ENCODE results near the gene TCF12. TPM values are rescaled to one million over a fixed set of nuclear protein-coding genes. Genes with fewer than 3 reads are reported as not detected.
"Not testable (repeated sequence)": the region's sequence is repeated elsewhere in the genome, so short reads cannot be mapped to it uniquely, and the experiment has no call there.

The TCF12 gene
- total RNA-seq, 1 donor from 2014 or later, result 112 TPM

DNA sequence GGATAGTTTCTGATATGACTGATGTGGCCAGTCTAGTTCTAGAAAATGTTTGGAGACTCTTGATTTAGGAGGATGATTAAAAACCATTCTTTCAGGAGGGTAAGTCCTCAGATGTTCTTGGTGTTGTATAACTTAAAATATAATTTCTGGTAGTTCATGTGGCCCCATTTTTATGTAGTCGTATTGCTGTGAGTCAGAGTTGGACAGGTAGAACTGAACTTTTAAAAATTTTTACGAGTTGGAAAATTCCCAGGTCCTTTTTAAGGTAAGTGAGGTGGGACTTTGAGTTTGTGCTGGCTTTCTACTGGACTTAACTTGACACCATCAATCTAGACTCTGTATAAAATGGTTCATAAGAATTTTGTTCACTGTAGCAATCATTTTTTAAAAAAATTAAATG is 92.3 kb downstream of the TCF12 start:
- Histone ChIP-seq H3K79me2 (ENCODE audit: insufficient read depth, low read length) (peaks cover 97% of the 10 kb centered on the region), H3K4me1 (ENCODE audit: insufficient read depth, low read length) (no peaks in the 10 kb centered on the region), H2AFZ (ENCODE audit: low read depth, low read length) (no peak overlapping the region), H3K36me3 (ENCODE audit: insufficient read depth, low read length) (no peaks in the 10 kb centered on the region), H3K4me3 (ENCODE audit: insufficient read depth, low read depth, low read length) (no peak overlapping the region), H3K4me2 (ENCODE audit: low read length) (no peak overlapping the region), H3K9me3 (ENCODE audit: insufficient read depth, low read depth, low read length) (no peaks in the 10 kb centered on the region), H3K9ac (ENCODE audit: low read length) (no peak overlapping the region), H3K27me3 (ENCODE audit: insufficient read depth, low read length) (no peaks in the 10 kb centered on the region), H4K20me1 (ENCODE audit: insufficient read depth, low read length) (peaks cover 68% of the 10 kb centered on the region), H3K27ac (ENCODE audit: low read depth, low read length) (no peak overlapping the region)
- Mint-ChIP-seq H3K36me3 (ENCODE audit: low read depth, unreplicated experiment) (peaks cover 8% of the 10 kb centered on the region), H3K27ac (ENCODE audit: unreplicated experiment) (no peak overlapping the region), H3K4me3 (ENCODE audit: unreplicated experiment) (no peak overlapping the region), H3K9me3 (ENCODE audit: unreplicated experiment) (no peaks in the 10 kb centered on the region), H3K4me1 (ENCODE audit: low read depth, unreplicated experiment) (peaks cover 8% of the 10 kb centered on the region), H3K27me3 (ENCODE audit: low read depth, unreplicated experiment) (no peaks in the 10 kb centered on the region)
- TF ChIP-seq CTCF (IDR thresholded peaks at IDR 0.05; ENCODE audit: insufficient read depth, low read depth, low read length), result no peak
- TF ChIP-seq EZH2 (IDR thresholded peaks at IDR 0.05; ENCODE audit: insufficient read depth, low read length), result no peak
- DNase-seq (ENCODE audit: low read depth) (no peak), FAIRE-seq (no peak)

GRCh38 chr15:57012556-57012955 is 94.1 kb downstream of the TCF12 start:
- TF ChIP-seq CTCF (IDR thresholded peaks at IDR 0.05; ENCODE audit: insufficient read depth, low read depth, low read length) (no peak), EZH2 (IDR thresholded peaks at IDR 0.05; ENCODE audit: insufficient read depth, low read length) (no peak)
- no peak overlapping the region for H3K4me3 ChIP-seq (ENCODE audit: insufficient read depth, low read depth, low read length)
- H3K27ac Mint-ChIP-seq (ENCODE audit: unreplicated experiment), result no peak overlapping the region
- peaks cover 74% of the 10 kb centered on the region for H4K20me1 ChIP-seq (ENCODE audit: insufficient read depth, low read length)
- H3K4me1 Mint-ChIP-seq (ENCODE audit: low read depth, unreplicated experiment), result peaks cover 8% of the 10 kb centered on the region
- DNase-seq (ENCODE audit: low read depth), result no peak
- no peak overlapping the region for H3K4me3 Mint-ChIP-seq (ENCODE audit: unreplicated experiment)
- H3K27me3 ChIP-seq (ENCODE audit: insufficient read depth, low read length), result no peaks in the 10 kb centered on the region
- H2AFZ ChIP-seq (ENCODE audit: low read depth, low read length), result no peak overlapping the region
- no peaks in the 10 kb centered on the region for H3K4me1 ChIP-seq (ENCODE audit: insufficient read depth, low read length)
- peaks cover 8% of the 10 kb centered on the region for H3K36me3 Mint-ChIP-seq (ENCODE audit: low read depth, unreplicated experiment)
- H3K79me2 ChIP-seq (ENCODE audit: insufficient read depth, low read length), result peaks cover 97% of the 10 kb centered on the region
- no peaks in the 10 kb centered on the region for H3K27me3 Mint-ChIP-seq (ENCODE audit: low read depth, unreplicated experiment)
- H3K27ac ChIP-seq (ENCODE audit: low read depth, low read length), result no peak overlapping the region
- H3K36me3 ChIP-seq (ENCODE audit: insufficient read depth, low read length), result no peaks in the 10 kb centered on the region
- no peak for FAIRE-seq
- no peaks in the 10 kb centered on the region for H3K9me3 Mint-ChIP-seq (ENCODE audit: unreplicated experiment)
- no peak overlapping the region for H3K4me2 ChIP-seq (ENCODE audit: low read length)
- H3K9me3 ChIP-seq (ENCODE audit: insufficient read depth, low read depth, low read length), result no peaks in the 10 kb centered on the region
- no peak overlapping the region for H3K9ac ChIP-seq (ENCODE audit: low read length)

DNA sequence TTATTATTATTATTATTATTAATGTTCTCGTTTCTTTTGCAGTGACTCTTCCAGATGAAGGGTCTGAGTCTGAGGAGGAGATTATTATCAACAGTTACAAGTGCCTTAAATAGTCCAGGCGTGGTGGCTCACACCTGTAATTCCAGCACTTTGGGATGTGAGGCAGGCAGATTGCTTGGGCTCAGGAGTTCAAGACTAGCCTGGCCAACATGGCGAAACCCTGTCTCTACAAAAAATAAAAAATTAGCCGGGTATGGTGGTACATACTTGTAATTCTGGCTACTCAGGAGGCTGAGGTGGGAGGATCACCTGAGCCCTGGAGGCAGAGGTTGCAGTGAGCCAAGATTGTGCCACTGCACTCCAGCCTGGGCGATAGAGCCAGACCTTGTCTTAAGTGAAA is 96.5 kb downstream of the TCF12 start:
- not testable (repeated sequence) for H3K4me3 ChIP-seq (ENCODE audit: insufficient read depth, low read depth, low read length); H3K27ac ChIP-seq (ENCODE audit: low read depth, low read length); FAIRE-seq; H2AFZ ChIP-seq (ENCODE audit: low read depth, low read length); H3K9me3 Mint-ChIP-seq (ENCODE audit: unreplicated experiment); H3K27me3 ChIP-seq (ENCODE audit: insufficient read depth, low read length); H3K27me3 Mint-ChIP-seq (ENCODE audit: low read depth, unreplicated experiment); H3K27ac Mint-ChIP-seq (ENCODE audit: unreplicated experiment); H3K4me3 Mint-ChIP-seq (ENCODE audit: unreplicated experiment); H3K4me2 ChIP-seq (ENCODE audit: low read length); H3K9me3 ChIP-seq (ENCODE audit: insufficient read depth, low read depth, low read length); H3K36me3 Mint-ChIP-seq (ENCODE audit: low read depth, unreplicated experiment); H3K4me1 ChIP-seq (ENCODE audit: insufficient read depth, low read length); DNase-seq (ENCODE audit: low read depth); H3K36me3 ChIP-seq (ENCODE audit: insufficient read depth, low read length); H3K9ac ChIP-seq (ENCODE audit: low read length)
- peaks cover 14% of the 10 kb centered on the region for H3K4me1 Mint-ChIP-seq (ENCODE audit: low read depth, unreplicated experiment)
- Histone ChIP-seq H3K79me2 (ENCODE audit: insufficient read depth, low read length) (peaks cover 96% of the 10 kb centered on the region), H4K20me1 (ENCODE audit: insufficient read depth, low read length) (peaks cover 77% of the 10 kb centered on the region)
